PC-3 (cell line): Measurements from ENCODE around the gene SLC44A5. TPM values are rescaled to one million over a fixed set of nuclear protein-coding genes. Genes with fewer than 3 reads are reported as not detected.

Experiments used
- ATAC-seq: fragments of 200-7000 bp; cut with Tn5 transposase; 2 replicates; pipeline ENCODE4 v1.9.1; 2020; ENCODE audit warnings: mild to moderate bottlenecking, moderate library complexity
- BruUV-seq: library from RNA; stranded (reverse); fragments of 400-500 nt; replicated peaks from 2 replicates; lab custom pipeline; 2021; lab: Mats Ljungman, UMichigan
- CTCF ChIA-PET: fragments of 300-600 bp; sonication (Branson Sonifier 250); formaldehyde crosslinking; loops from one replicate; lab custom pipeline; 2022; ENCODE audit warnings: antibody characterized with exemption; lab: Charles Lee
- POLR2A ChIA-PET: fragments of 300-600 bp; sonication (Branson Sonifier 250); formaldehyde crosslinking; loops from one replicate; lab custom pipeline; 2022; ENCODE audit warnings: antibody characterized with exemption; ENCODE audit not compliant: unreplicated experiment; lab: Charles Lee
- DNase-seq: peaks from one replicate; pipeline ENCODE4 v3.0.0-alpha.2; 2015
- H2AFZ ChIP-seq: fragments of 300-600 bp; sonication (generic); 2 replicates; pipeline ENCODE4 v1.6.0; 2016; ENCODE audit warnings: antibody characterized with exemption, low read length
- H3F3A ChIP-seq: fragments of 300-600 bp; sonication (generic); one replicate; pipeline ENCODE4 v1.6.0; 2017; ENCODE audit warnings: antibody characterized with exemption, low read length, control low read depth, mild to moderate bottlenecking; ENCODE audit not compliant: unreplicated experiment
- H3K27ac ChIP-seq: fragments of 300-600 bp; sonication (generic); 2 replicates; pipeline ENCODE4 v1.5.1; 2016; ENCODE audit warnings: mild to moderate bottlenecking, low read length
- H3K27me3 ChIP-seq: fragments of 300-600 bp; sonication (generic); 2 replicates; pipeline ENCODE4 v1.6.1; 2016; ENCODE audit warnings: low read length, mixed read lengths
- H3K36me3 ChIP-seq: fragments of 300-600 bp; sonication (generic); 2 replicates; pipeline ENCODE4 v1.6.1; 2016; ENCODE audit warnings: low read depth, mixed run types, low read length, mixed read lengths
- H3K4me1 ChIP-seq: fragments of 300-600 bp; sonication (generic); 2 replicates; pipeline ENCODE4 v1.5.1; 2016; ENCODE audit warnings: low read length; ENCODE audit not compliant: insufficient read depth
- H3K4me2 ChIP-seq: fragments of 300-600 bp; sonication (generic); 2 replicates; pipeline ENCODE4 v1.6.0; 2016; ENCODE audit warnings: low read length
- H3K4me3 ChIP-seq: fragments of 300-600 bp; sonication (generic); 2 replicates; pipeline ENCODE4 v1.5.1; 2016; ENCODE audit warnings: mild to moderate bottlenecking, low read length, mixed read lengths
- H3K79me2 ChIP-seq: fragments of 300-600 bp; sonication (generic); 2 replicates; pipeline ENCODE4 v1.6.1; 2017; ENCODE audit warnings: low read length, mixed read lengths
- H3K9ac ChIP-seq: fragments of 300-600 bp; sonication (generic); 2 replicates; pipeline ENCODE4 v1.6.0; 2016; ENCODE audit warnings: mild to moderate bottlenecking, low read length
- H3K9me2 ChIP-seq: fragments of 300-600 bp; sonication (generic); replicated peaks from 2 replicates; pipeline ENCODE4 v1.6.1; 2016; ENCODE audit warnings: mixed run types, low read length, mixed read lengths
- H3K9me3 ChIP-seq: fragments of 300-600 bp; sonication (generic); 2 replicates; pipeline ENCODE4 v1.6.1; 2016; ENCODE audit warnings: low read length, mixed read lengths
- H4K20me1 ChIP-seq: fragments of 300-600 bp; sonication (generic); 2 replicates; pipeline ENCODE4 v1.6.1; 2016; ENCODE audit warnings: low read length, mixed read lengths
- CTCF ChIP-seq: fragments of 300-600 bp; sonication (generic); conservative IDR thresholded peaks from 2 replicates; pipeline ENCODE4 v1.5.1; 2017; ENCODE audit warnings: antibody characterized with exemption, low read depth, mild to moderate bottlenecking, low read length
- EZH2 ChIP-seq: fragments of 300-600 bp; sonication (generic); IDR thresholded peaks from one replicate; pipeline ENCODE4 v1.6.1; 2017; ENCODE audit warnings: antibody characterized with exemption, mild to moderate bottlenecking, low read length; ENCODE audit not compliant: unreplicated experiment
- EZH2phosphoT487 ChIP-seq: fragments of 300-600 bp; sonication (generic); IDR thresholded peaks from 2 replicates; pipeline ENCODE4 v1.6.1; 2018; ENCODE audit warnings: mild to moderate bottlenecking, antibody characterized with exemption, low read length, borderline replicate concordance
- intact Hi-C: fragments of 100-400 bp; cut with micrococcal nuclease; formaldehyde crosslinking; loops from 2 replicates; pipeline ENCODE4 v1.9.0; 2023
- total RNA-seq: library from RNA; depleted of rRNA; stranded (reverse); fragments of >200 nt; gene quantifications from 2 replicates; pipeline ENCODE4 v1.2.3, GENCODE V29; 2014

The SLC44A5 gene
- total RNA-seq, 1 experiment from 2014 or later = not detected

GRCh38 chr1:75292013-75292412 lies 318.9 kb downstream of the SLC44A5 start:
- Histone ChIP-seq H3K9ac (no peak overlapping the region), H3K9me3 (no peaks in the 10 kb centered on the region), H3K4me3 (no peak overlapping the region), H3K9me2 (no peaks in the 10 kb centered on the region), H3K4me1 (no peaks in the 10 kb centered on the region), H3K4me2 (no peak overlapping the region), H2AFZ (no peak overlapping the region), H3F3A (no peaks in the 10 kb centered on the region), H3K79me2 (no peaks in the 10 kb centered on the region), H4K20me1 (no peaks in the 10 kb centered on the region), H3K27me3 (peaks cover 8% of the 10 kb centered on the region), H3K27ac (no peak overlapping the region), H3K36me3 (no peaks in the 10 kb centered on the region)
- intact Hi-C loops = no loop called here
- ChIA-PET POLR2A (no interaction called here), CTCF (no interaction called here)
- TF ChIP-seq CTCF = no peak
- no peak for TF ChIP-seq EZH2phosphoT487
- no peak for TF ChIP-seq EZH2
- DNase-seq = no peak
- BruUV-seq = no TSS peak
- no peak for ATAC-seq

- ChIA-PET CTCF (no interaction called here), POLR2A (no interaction called here)
- Histone ChIP-seq H4K20me1 (no peaks in the 10 kb centered on the region), H2AFZ (no peak overlapping the region), H3F3A (no peaks in the 10 kb centered on the region), H3K27me3 (peaks cover 8% of the 10 kb centered on the region; the same call in 1 of the 2 replicates), H3K27ac (no peak overlapping the region), H3K9me3 (no peaks in the 10 kb centered on the region), H3K9me2 (no peaks in the 10 kb centered on the region), H3K4me3 (no peak overlapping the region), H3K79me2 (no peaks in the 10 kb centered on the region), H3K36me3 (no peaks in the 10 kb centered on the region), H3K9ac (no peak overlapping the region), H3K4me2 (no peak overlapping the region), H3K4me1 (no peaks in the 10 kb centered on the region)
- no TSS peak for BruUV-seq
- TF ChIP-seq CTCF = no peak
- TF ChIP-seq EZH2phosphoT487 = no peak
- no peak for TF ChIP-seq EZH2
- intact Hi-C loops = no loop called here
- ATAC-seq (no peak), DNase-seq (no peak)
Observed at GRCh38 chr1:75276385-75276784, 334.5 kb downstream of the SLC44A5 start.

- Histone ChIP-seq H2AFZ (no peak overlapping the region), H3K9ac (no peak overlapping the region), H3K4me2 (no peak overlapping the region), H3F3A (no peaks in the 10 kb centered on the region), H3K4me1 (no peaks in the 10 kb centered on the region), H3K79me2 (no peaks in the 10 kb centered on the region), H3K27me3 (peaks cover 8% of the 10 kb centered on the region; the same call in 1 of the 2 replicates), H3K27ac (no peak overlapping the region), H4K20me1 (no peaks in the 10 kb centered on the region), H3K4me3 (no peak overlapping the region), H3K9me3 (no peaks in the 10 kb centered on the region), H3K9me2 (no peaks in the 10 kb centered on the region), H3K36me3 (no peaks in the 10 kb centered on the region)
- ATAC-seq (no peak), DNase-seq (no peak)
- intact Hi-C loops = no loop called here
- ChIA-PET CTCF (no interaction called here), POLR2A (no interaction called here)
- TF ChIP-seq EZH2phosphoT487 (no peak), CTCF (no peak), EZH2 (no peak)
- no TSS peak for BruUV-seq
Observed at GRCh38 chr1:75275631-75276030, 335.3 kb downstream of the SLC44A5 start.
